Measurements from ENCODE around the gene CCSER1. TPM values are rescaled to one million over a fixed set of nuclear protein-coding genes. Genes with fewer than 3 reads are reported as not detected.

Gene CCSER1
- total and polyA plus RNA-seq, 4 donors = 0.61 to 23.0 (median 3.8) TPM

GRCh38 chr4:90118527-90119195, 8.5 kb upstream of the CCSER1 start:
- Histone ChIP-seq H3K9ac (ENCODE audit: insufficient read depth in 1 of 2, low read length in 2 of 2) (no peak overlapping the region), H3K4me1 (ENCODE audit: control insufficient read depth in 5 of 5, insufficient read depth in 5 of 5, low read length in 5 of 5) (no peaks in the 10 kb centered on the region), H3K4me3 (no peak overlapping the region), H3K27ac (ENCODE audit: low read depth in 1 of 2, low read length in 1 of 2) (no peak overlapping the region), H3K36me3 (ENCODE audit: control insufficient read depth in 4 of 4, insufficient read depth in 4 of 4, low read length in 4 of 4) (no peaks in the 10 kb centered on the region), H3K9me3 (ENCODE audit: control insufficient read depth in 4 of 4, insufficient read depth in 3 of 4, low read length in 3 of 4) (peaks cover 0 to 1% (median 0%) of the 10 kb centered on the region in 4 donors), H3K27me3 (ENCODE audit: control insufficient read depth in 3 of 3, insufficient read depth in 3 of 3, low read length in 2 of 3) (peaks cover 0 to 3% (median 0%) of the 10 kb centered on the region in 3 donors)
- ATAC-seq (ENCODE audit: insufficient read depth, low FRiP score) = no peak
- DNase-seq = no peak
- no peak for TF ChIP-seq CTCF (IDR thresholded peaks at IDR 0.05; ENCODE audit: control extremely low read depth, extremely low read depth)
- 43 to 49% methylated on average over 4 of the region's 4 CpGs for WGBS, 2 donors

GRCh38 chr4:90120037-90120436, 7.2 kb upstream of the CCSER1 start:
- H3K27me3 ChIP-seq (ENCODE audit: control insufficient read depth in 3 of 3, insufficient read depth in 3 of 3, low read length in 2 of 3) = peaks cover 0 to 3% (median 0%) of the 10 kb centered on the region in 3 donors
- TF ChIP-seq CTCF (IDR thresholded peaks at IDR 0.05; ENCODE audit: control extremely low read depth, extremely low read depth) = no peak
- H3K27ac ChIP-seq (ENCODE audit: low read depth in 1 of 2, low read length in 1 of 2) = no peak overlapping the region
- peaks cover 0 to 1% (median 0%) of the 10 kb centered on the region in 4 donors for H3K9me3 ChIP-seq (ENCODE audit: control insufficient read depth in 4 of 4, insufficient read depth in 3 of 4, low read length in 3 of 4)
- H3K36me3 ChIP-seq (ENCODE audit: control insufficient read depth in 4 of 4, insufficient read depth in 4 of 4, low read length in 4 of 4) = no peaks in the 10 kb centered on the region
- peak in 1 of 3 donors; percentile 2 for DNase-seq
- ATAC-seq (ENCODE audit: insufficient read depth, low FRiP score) = no peak
- no peak overlapping the region for H3K4me3 ChIP-seq
- H3K9ac ChIP-seq (ENCODE audit: insufficient read depth in 1 of 2, low read length in 2 of 2) = no peak overlapping the region
- H3K4me1 ChIP-seq (ENCODE audit: control insufficient read depth in 5 of 5, insufficient read depth in 5 of 5, low read length in 5 of 5) = no peaks in the 10 kb centered on the region

GRCh38 chr4:90120815-90121214, 6.4 kb upstream of the CCSER1 start:
- H3K27me3 ChIP-seq (ENCODE audit: control insufficient read depth in 3 of 3, insufficient read depth in 3 of 3, low read length in 2 of 3) = peaks cover 0 to 3% (median under 1%) of the 10 kb centered on the region in 3 donors
- ATAC-seq (ENCODE audit: insufficient read depth, low FRiP score) (no peak), DNase-seq (no peak)
- H3K9ac ChIP-seq (ENCODE audit: insufficient read depth in 1 of 2, low read length in 2 of 2) = no peak overlapping the region
- no peak overlapping the region for H3K4me3 ChIP-seq
- 90 to 92% methylated on average over 1 of the region's 1 CpG for WGBS, 2 donors
- H3K4me1 ChIP-seq (ENCODE audit: control insufficient read depth in 5 of 5, insufficient read depth in 5 of 5, low read length in 5 of 5) = no peaks in the 10 kb centered on the region
- H3K36me3 ChIP-seq (ENCODE audit: control insufficient read depth in 4 of 4, insufficient read depth in 4 of 4, low read length in 4 of 4) = no peaks in the 10 kb centered on the region
- no peaks in the 10 kb centered on the region for H3K9me3 ChIP-seq (ENCODE audit: control insufficient read depth in 4 of 4, insufficient read depth in 3 of 4, low read length in 3 of 4)
- no peak for TF ChIP-seq CTCF (IDR thresholded peaks at IDR 0.05; ENCODE audit: control extremely low read depth, extremely low read depth)
- H3K27ac ChIP-seq (ENCODE audit: low read depth in 1 of 2, low read length in 1 of 2) = no peak overlapping the region
